RWPE1 (cell line): ENCODE data around the gene ZNFX1.

ENCODE experiments used
- CTCF ChIA-PET: fragments of 350-600 bp; sonication (Branson Sonifier 250); formaldehyde crosslinking; extraction: SDS; loops from one replicate; lab custom pipeline; 2021; lab: Yijun Ruan, JAX
- POLR2A ChIA-PET: fragments of 400-600 bp; formaldehyde crosslinking; extraction: SDS; loops from one replicate; lab custom pipeline; 2020; ENCODE audit warnings: antibody characterized with exemption; ENCODE audit not compliant: low non-redundant PET; lab: Yijun Ruan, JAX
- DNase-seq: peaks from one replicate; pipeline ENCODE4 v3.0.0; 2012; ENCODE audit warnings: low spot score
- H3K27ac ChIP-seq: fragments of 450-650 bp; 2 replicates; pipeline ENCODE4 v1.5.1; 2017
- CTCF ChIP-seq: fragments of 450-650 bp; conservative IDR thresholded peaks from 2 replicates; pipeline ENCODE4 v1.5.1; 2017; ENCODE audit warnings: low read depth, mild to moderate bottlenecking

The ZNFX1 gene

GRCh38 chr20:49283703-49284625 is 6.1 kb upstream of the ZNFX1 start:
- no peak for TF ChIP-seq CTCF
- ChIA-PET CTCF (no interaction called here), POLR2A (no interaction called here)
- DNase-seq: no peak
- peak overlapping the region; percentile 42; the same call in 1 of the 2 replicates for H3K27ac ChIP-seq

GRCh38 chr20:49283176-49283702 is 5.4 kb upstream of the ZNFX1 start:
- no peak for TF ChIP-seq CTCF
- CTCF ChIA-PET: no interaction called here
- POLR2A ChIA-PET: no interaction called here

GRCh38 chr20:49282584-49283171 is 4.8 kb upstream of the ZNFX1 start:
- no peak for TF ChIP-seq CTCF
- H3K27ac ChIP-seq: peak overlapping the region; percentile 60
- CTCF ChIA-PET: no interaction called here
- no peak for DNase-seq
- POLR2A ChIA-PET: no interaction called here

More at GRCh38 chr20:49283176-49283702, 5.4 kb upstream of the ZNFX1 start:
- H3K27ac ChIP-seq: no peak overlapping the region
- no peak for DNase-seq

GRCh38 chr20:49281913-49282467 is 4.1 kb upstream of the ZNFX1 start:
- no peak for DNase-seq
- peak overlapping the region; percentile 60 for H3K27ac ChIP-seq
- CTCF ChIA-PET: interaction anchor here (0.9 kb wide), 1 partner anchor 41 kb away, joined by 3 read pairs; no protein-coding TSS in a partner anchor
- POLR2A ChIA-PET: no interaction called here
- TF ChIP-seq CTCF: no peak

- DNase-seq: no peak
- ChIA-PET CTCF (interaction anchor here (0.9 kb wide), 1 partner anchor 42 kb away, joined by 3 read pairs; no protein-coding TSS in a partner anchor), POLR2A (interaction anchor here (0.5 kb wide), 1 partner anchor 40 kb away, joined by 5 read pairs; no protein-coding TSS in a partner anchor)
- H3K27ac ChIP-seq: no peak overlapping the region
- no peak for TF ChIP-seq CTCF
These were observed 3.4 kb upstream of the ZNFX1 start for GRCh38 chr20:49281059-49281912.
